GM18858 (cell line): ENCODE measurements around the gene VASP.

Experiments
- ATAC-seq: cut with Tn5 transposase; IDR thresholded peaks from one replicate; pipeline ENCODE4 v1.9.1; 2021; ENCODE audit not compliant: unreplicated experiment

Gene VASP

DNA sequence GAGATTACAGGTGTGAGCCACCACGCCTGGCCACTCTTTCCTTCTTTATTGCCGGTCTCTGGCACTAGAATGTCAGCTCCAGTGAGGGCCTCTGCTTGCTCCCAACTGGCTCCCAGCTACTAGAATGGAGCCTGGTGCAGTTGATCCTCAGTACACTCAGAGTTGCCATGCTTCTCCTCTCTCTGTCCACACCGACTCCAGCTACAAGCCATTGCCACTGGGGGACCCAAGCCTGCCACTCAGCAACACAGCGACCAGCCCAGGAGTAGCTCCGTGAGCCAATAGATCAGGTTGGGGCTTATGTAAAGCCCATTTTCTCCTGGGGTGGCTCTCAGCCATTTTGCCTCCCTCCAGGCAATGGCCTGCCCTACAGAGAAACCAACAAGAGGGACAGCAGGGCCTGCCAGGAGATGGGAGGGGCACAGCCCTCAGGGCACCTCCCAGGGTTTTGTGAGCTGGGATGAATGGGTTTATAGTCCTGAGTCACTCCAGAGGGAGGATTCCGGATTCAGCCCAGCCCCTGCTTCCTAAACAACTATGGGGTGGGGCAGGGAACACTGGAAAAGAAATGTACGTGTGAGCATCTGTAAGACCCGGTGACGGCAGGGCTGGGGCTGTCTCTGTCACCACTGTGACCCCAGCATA lies 40.8 kb downstream of the VASP start:
- no peak for ATAC-seq

DNA sequence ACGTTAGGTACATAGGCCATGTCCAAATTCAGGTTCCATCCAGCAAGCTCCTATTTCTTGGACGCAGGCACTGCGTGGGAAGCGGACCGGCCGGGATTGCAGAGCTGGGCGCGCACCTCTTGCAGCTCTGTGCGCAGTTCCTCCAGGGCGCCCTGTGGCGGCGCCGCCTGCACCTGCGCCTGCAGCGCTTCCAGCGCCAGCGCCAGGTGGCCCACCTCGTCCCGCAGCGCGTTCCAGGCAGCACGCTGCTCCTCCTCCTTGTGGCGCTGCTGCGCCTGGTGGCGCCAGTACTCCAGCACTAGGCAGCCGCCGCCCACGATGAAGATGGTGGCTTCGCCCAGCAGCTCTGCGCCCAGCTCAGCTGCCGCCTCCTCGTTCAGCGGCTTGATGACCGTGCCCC lies 46.2 kb downstream of the VASP start:
- ATAC-seq = no peak

DNA sequence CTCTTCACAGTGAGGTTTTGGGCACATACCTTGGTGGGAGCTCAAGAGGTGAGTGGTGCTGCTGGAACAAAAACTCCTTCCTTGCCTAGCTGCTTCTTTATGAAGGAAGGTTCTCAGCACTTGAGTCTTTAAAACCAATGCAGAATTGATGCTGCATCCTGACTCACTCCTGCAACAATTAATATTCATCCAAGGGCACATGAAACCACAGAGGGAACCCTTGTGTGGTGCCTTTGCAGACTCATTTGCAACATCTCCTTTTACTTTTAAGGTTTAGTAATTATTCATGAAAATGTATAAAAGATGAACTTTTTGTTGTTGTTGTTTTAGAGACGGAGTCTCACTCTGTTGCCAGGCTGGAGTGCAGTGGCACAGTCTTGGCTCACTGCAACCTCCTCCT lies 47.2 kb downstream of the VASP start:
- no peak for ATAC-seq

DNA sequence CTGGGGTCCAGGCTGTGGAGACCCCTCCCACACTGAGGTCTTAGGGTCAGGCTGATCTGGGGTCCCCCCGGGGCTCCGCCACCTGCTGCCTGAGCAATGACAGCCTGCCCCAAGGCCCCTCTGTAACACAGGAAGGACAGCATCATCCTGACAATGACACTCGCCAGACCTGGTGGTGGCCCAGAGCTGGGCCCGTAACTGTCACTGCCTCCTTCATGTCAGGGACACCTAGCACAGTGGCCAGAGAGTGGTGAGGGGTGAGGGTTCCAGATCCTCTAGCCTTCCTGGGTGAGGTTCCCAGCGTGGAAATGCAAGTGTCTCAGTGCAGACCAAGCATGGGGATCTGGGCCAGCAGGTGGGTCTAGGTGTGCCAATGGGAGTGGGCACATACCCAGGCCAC lies 49.6 kb downstream of the VASP start:
- ATAC-seq = no peak

DNA sequence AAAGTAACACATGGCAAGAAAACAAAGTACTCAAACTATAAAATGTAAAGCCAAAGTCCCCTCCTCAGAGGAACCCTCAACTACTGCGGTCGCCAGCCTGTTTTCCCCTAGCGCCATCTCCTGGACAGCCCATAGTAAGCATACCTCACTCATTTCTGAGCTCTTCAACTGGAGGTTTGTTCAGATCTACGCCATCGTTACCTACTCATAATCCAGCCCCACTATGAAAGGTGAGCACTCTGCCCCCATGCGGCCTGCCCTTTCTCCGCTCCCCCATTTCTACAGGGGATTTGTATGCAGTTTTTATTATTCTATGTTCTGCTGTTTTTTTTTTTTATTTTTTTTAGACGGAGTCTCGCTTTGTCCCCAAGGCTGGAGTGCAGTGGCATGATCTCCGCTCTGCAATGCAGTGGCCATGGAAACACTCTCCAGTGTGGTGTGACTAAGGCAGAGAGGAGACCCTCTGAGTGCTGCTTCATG lies 51.2 kb downstream of the VASP start:
- no peak for ATAC-seq

DNA sequence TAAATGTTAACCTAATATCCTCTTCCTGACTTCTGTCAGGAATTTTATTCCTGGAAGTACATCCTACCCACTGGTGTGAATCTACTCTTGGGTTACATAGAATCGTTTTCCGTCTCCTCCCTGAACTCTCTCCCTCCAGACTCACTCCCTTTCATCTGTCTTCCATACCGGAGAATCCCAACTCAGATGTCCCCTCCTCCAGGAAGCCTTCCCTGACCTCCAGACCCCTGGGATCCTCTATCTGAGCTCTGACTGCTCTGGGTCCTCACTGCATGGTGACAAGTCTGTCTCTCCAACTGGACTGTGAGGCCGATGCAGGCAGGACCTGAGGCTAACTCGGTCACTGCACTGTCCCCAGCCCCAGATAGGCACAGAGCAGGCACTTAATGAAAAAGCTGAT lies 52.8 kb downstream of the VASP start:
- ATAC-seq = no peak

DNA sequence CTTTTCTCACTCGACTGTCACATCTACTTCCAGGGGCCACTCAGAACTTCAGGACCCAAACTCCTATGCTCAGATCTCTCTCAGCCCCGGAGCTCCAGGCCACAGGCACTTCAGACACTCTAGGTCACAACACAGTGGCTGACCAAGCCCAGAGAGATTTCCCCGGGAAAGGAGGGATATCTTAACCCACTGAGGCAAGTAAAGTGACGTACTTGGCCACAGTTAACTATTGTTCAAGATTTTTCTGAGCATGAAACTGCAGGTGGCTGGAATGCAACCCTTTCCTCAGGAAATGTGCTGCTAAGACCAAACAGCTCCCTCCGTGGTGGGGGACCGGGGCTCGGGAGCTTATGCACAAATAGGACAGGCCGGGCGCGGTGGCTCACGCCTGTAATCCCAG lies 53.4 kb downstream of the VASP start:
- no peak for ATAC-seq

DNA sequence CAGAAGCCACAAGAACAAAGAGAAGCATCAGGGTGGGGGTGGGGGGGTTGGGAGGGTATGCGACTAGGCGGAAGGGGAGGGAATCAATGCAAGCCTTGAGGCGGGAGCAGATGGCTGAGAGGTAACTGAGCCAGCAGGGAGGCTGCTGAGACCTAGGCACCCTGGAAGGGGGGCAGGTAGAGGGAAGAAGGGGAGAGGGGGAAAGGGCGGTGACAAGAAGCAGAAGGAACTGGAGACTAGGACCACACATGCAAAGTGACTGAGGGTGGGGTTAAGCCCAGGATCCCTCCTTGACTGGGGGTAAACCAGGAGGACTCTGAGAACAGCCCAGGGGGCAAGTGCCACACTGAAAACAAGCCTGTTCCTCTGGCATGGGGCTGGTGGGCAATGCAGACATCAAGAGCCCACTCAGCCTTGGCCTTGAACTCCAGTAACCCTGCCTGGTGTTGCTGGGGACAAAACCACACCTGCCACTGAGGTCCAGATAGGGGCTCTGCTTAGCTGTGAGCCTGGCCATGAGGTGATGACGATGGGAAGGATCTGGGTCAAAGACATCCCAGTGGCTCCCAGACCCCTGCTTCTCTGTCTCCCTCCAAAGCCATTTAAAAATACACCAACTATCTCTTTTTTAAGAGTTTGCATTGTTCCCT lies 57.0 kb downstream of the VASP start:
- ATAC-seq = no peak

DNA sequence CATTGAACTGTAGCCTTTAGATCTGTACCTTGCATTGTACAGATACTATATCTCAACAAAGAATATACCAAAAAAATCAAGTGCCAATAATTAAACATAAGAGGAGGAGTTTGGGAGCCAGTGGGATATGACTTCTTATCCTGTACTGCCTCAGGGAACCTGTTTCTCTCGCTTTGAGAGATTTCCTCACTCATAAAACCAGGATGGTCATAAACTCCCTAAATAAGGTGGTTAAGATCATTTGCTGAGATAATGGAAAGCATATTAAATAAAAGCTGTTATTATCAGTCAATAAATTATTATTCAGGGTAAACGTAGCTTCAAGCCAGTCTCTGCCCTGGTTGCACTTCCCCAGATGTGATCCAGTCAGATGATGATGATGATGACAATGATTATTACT lies 60.3 kb downstream of the VASP start:
- ATAC-seq = no peak

DNA sequence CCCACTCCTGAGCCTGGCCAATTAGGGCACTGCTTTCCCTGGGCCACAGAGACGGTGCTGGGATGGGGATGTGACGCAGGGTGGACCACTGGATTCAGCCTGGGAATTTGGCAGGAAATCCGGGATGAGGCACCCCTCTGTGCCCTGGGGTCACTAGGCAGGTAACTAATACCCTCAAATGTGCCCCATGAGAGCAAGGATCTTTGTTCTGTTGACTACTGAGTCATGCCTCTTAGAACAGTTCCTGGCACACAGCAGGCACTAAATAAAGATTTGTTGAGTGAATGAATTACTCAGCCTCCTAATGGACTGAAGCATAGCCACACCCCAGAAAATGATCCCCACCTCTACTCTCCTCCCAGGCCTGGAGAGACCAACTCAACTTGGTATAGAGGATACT lies 61.5 kb downstream of the VASP start:
- ATAC-seq = no peak

DNA sequence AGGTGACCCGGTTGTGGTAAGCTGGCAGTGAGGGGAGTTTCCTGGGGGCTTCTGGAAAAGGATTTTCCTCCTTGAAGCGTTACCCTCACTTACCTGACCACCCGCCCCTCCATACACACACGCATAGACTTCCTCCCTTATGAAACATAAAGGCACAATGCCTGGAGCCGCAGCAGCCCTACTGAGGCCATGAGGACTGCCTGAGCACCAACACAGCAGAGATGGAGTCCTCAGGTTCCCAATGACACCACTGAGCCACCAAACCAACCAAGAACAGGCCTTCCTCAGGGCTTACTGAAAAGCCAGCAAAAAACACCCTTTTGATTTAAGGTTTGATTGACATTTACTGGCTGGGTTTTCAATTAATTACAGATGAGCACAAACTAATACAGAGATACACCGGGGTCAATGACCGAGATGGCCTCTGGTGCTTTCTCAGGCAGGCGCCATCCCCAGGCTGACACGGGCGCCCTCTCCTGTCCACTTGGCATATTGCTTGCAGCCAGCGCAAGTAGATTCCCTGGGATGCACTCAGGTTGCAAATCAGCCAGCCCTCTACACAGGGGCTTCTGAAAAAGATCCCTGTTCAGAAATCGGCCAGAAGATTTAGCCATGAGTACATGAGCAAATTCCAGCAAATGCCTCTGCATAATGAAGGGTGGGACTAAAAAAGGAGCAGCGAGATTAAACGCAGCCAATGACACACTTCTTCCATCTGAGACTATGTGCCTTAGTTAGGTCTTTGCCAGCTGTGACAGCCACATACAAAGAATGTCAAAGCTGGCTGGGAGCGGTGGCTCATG lies 62.5 kb downstream of the VASP start:
- no peak for ATAC-seq

DNA sequence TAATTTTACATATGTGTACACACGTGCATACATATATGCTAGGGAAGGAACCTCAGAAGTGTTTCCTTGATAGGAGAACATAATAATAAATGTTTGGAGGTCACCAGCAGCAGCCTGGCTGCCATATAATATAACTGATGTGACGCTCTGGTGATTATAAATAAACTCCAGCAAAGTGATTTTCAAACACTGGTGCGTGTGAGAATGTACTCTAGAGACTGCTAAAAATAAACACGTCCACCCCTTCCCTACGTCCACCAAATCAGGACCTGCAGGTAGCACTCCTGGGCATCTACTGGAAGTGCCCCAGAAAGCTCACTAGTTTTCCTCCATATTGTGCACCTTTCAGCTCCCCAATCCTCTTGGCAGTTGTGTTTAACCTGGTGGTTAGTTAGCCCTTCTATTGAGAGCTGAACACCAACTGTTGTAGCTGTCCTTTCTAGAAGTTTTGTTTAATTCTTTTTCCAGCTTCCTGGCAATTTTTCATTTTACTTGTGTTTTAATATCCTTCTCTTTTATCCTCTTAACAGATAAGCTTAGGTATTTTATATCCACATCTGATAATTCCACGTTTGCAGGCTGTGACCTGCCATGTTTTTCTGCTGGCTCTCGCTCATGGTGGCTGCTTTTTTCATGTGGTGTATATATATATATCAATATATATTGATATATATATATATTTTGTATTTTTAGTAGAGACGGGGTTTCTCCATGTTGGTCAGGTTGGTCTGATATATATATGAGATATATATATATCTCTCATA lies 64.4 kb downstream of the VASP start:
- no peak for ATAC-seq

DNA sequence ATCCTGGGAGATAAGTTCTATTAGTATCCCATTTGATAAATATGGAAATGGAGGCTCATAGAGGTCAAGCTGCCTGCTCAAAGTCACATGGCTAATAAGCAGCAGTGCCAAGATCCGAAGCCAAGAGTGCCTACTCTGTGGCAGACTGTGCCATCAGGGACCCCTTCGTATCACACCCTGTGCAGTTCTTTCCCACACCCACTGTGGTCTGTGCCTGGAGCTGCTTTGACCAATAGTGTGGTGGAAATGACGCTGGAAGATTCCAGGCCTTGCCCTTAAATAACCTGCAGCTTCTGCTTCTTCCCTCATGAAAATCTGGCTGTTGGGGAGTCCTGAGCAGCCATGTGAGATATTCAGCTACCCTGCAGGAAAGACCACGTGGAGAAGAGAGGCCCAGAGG lies 67.2 kb downstream of the VASP start:
- ATAC-seq = no peak

DNA sequence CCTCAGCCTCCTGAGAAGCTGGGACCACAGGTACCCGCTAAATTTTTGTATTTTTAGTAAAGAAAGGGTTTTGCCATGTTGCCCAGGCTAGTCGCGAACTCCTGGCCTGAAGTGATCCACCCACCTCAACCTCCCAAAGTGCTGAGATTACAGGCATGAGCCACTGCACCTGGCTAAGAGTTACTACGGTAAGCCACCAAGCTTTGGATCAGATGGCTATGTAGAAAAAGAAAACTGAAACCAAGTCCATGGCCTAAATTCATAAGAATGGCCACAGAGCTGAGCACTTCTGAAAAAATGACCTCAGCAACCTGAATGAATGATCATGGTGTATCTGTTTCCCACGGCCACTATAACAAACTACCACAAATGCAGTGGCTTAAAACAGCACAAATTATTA lies 67.9 kb downstream of the VASP start:
- no peak for ATAC-seq
